K562 (cell line): ENCODE data around the gene LIN28B.

ENCODE experiments used
- AFF4 ChIP-seq: sonication (generic); formaldehyde crosslinking; IDR thresholded peaks from 2 replicates; pipeline ENCODE4 v1.8.0; 2023; ENCODE audit warnings: mild to moderate bottlenecking, missing genetic modification reagents
- FOXA1 ChIP-seq: fragments of 450-650 bp; IDR thresholded peaks from 2 replicates; pipeline ENCODE4 v1.6.1; 2016; ENCODE audit warnings: mild to moderate bottlenecking, borderline replicate concordance
- FOXA3 ChIP-seq, 2 experiments: fragments of 450-650 bp in 1 of 2; sonication (generic) in 1 of 2; formaldehyde crosslinking; IDR thresholded peaks in 1 of 2; conservative IDR thresholded peaks in 1 of 2; 2 replicates each; pipeline versions ENCODE4 v1.4.0 to v1.8.0; 2020 to 2022; ENCODE audit warnings: mild to moderate bottlenecking in 2 of 2, missing genetic modification reagents in 1 of 2
- GATA2 ChIP-seq: sonication (generic); formaldehyde crosslinking; IDR thresholded peaks from 2 replicates; pipeline ENCODE4 v1.4.0; 2020; ENCODE audit warnings: mild to moderate bottlenecking, missing genetic modification reagents
- SP1 ChIP-seq: sonication (generic); formaldehyde crosslinking; IDR thresholded peaks from 2 replicates; pipeline ENCODE4 v1.8.1; 2022; ENCODE audit warnings: mild to moderate bottlenecking, missing genetic modification reagents
- TEAD1 ChIP-seq, 2 experiments: fragments of 450-650 bp in 1 of 2; sonication (generic) in 1 of 2; formaldehyde crosslinking; IDR thresholded peaks; 2 replicates each; pipeline versions ENCODE4 v1.4.0 to v1.8.0; 2020 to 2022; ENCODE audit warnings: mild to moderate bottlenecking in 2 of 2, missing genetic modification reagents in 1 of 2
- ZNF384 ChIP-seq: IDR thresholded peaks from 2 replicates; pipeline ENCODE4 v1.6.1; 2012; ENCODE audit warnings: low read depth, low read length, improper control_type of control experiment
- ZNF407 ChIP-seq: fragments of 450-650 bp; IDR thresholded peaks from 2 replicates; pipeline ENCODE4 v1.6.1; 2016; ENCODE audit warnings: low read depth
- TF ChIP-seq, protein P1 (sequence below): fragments of 450-650 bp; formaldehyde crosslinking; IDR thresholded peaks from 2 replicates; pipeline ENCODE4 v1.4.0; 2022; ENCODE audit warnings: missing genetic modification characterization

DNA sequence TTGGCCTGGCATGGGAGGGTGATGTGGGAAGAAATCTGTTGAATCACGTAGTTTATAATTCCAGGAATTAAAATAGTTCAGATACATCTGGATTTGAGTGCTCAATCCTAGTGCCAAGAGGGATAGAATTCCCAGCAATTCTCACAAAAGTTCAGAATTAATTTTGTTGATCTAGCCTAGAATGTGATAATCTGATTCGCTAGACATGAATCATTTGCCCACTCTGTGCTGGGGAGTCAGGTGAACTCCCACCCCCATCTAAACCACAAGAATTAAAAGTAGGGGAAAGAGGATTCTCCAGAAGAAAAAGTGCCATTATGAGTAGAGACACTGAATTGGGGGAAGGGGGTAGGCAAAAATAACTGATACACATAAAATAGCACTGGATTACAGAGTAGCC, 85.0 kb downstream of the LIN28B start:
- TF ChIP-seq FOXA1 (no peak), ZNF384 (no peak), SP1 (CRISPR knock-in tag) (no peak), AFF4 (no peak), TEAD1 (CRISPR knock-in tag; IDR thresholded peaks at IDR 0.05) (no peak), FOXA3 (CRISPR knock-in tag; conservative IDR thresholded peaks at IDR 0.05 in 1 of 2, IDR thresholded peaks at IDR 0.05 in 1 of 2) (no peak), GATA2 (CRISPR knock-in tag) (no peak), ZNF407 (no peak)
- TF ChIP-seq, protein P1, sequence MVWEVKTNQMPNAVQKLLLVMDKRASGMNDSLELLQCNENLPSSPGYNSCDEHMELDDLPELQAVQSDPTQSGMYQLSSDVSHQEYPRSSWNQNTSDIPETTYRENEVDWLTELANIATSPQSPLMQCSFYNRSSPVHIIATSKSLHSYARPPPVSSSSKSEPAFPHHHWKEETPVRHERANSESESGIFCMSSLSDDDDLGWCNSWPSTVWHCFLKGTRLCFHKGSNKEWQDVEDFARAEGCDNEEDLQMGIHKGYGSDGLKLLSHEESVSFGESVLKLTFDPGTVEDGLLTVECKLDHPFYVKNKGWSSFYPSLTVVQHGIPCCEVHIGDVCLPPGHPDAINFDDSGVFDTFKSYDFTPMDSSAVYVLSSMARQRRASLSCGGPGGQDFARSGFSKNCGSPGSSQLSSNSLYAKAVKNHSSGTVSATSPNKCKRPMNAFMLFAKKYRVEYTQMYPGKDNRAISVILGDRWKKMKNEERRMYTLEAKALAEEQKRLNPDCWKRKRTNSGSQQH (CRISPR knock-in tag), result no peak
